Loucy (cell line): ENCODE data around the gene MESD.

ENCODE experiments used
- EZH2phosphoT487 ChIP-seq: fragments of 200-600 bp; IDR thresholded peaks from 2 replicates; pipeline ENCODE4 v1.6.1; 2018; ENCODE audit warnings: antibody characterized with exemption, mild to moderate bottlenecking, moderate library complexity, borderline replicate concordance
- TF ChIP-seq, protein P1 (sequence below): fragments of 200-600 bp; sonication (generic); conservative IDR thresholded peaks from 2 replicates; pipeline ENCODE4 v1.5.1; 2014; ENCODE audit warnings: mild to moderate bottlenecking, antibody characterized with exemption, low read length

GRCh38 chr15:80991421-80991820 lies 1.8 kb upstream of the MESD start:
- TF ChIP-seq, protein P1, sequence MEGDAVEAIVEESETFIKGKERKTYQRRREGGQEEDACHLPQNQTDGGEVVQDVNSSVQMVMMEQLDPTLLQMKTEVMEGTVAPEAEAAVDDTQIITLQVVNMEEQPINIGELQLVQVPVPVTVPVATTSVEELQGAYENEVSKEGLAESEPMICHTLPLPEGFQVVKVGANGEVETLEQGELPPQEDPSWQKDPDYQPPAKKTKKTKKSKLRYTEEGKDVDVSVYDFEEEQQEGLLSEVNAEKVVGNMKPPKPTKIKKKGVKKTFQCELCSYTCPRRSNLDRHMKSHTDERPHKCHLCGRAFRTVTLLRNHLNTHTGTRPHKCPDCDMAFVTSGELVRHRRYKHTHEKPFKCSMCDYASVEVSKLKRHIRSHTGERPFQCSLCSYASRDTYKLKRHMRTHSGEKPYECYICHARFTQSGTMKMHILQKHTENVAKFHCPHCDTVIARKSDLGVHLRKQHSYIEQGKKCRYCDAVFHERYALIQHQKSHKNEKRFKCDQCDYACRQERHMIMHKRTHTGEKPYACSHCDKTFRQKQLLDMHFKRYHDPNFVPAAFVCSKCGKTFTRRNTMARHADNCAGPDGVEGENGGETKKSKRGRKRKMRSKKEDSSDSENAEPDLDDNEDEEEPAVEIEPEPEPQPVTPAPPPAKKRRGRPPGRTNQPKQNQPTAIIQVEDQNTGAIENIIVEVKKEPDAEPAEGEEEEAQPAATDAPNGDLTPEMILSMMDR, result peak; percentile 43
- TF ChIP-seq EZH2phosphoT487, result no peak
